ENCODE results near the gene FUT7. TPM values are rescaled to one million over a fixed set of nuclear protein-coding genes. Genes with fewer than 3 reads are reported as not detected.

Gene FUT7
- total and polyA plus RNA-seq, 2 of the 13 experiments (the other 11 are each of a cell fraction or from before 2014, with no cell fraction given), result 0.05 TPM; not detected in 1

GRCh38 chr9:136991993-136992818, 39.7 kb downstream of the FUT7 start, which contains the start of gene PAXX (continued):
- no peak for TF ChIP-seq NFAT5 (CRISPR knock-in tag; IDR thresholded peaks at IDR 0.05)
- TF ChIP-seq U2AF1 (optimal IDR thresholded peaks at IDR 0.05; ENCODE audit: low read depth, low read length), result no peak
- TF ChIP-seq SIX4 (CRISPR knock-in tag; IDR thresholded peaks at IDR 0.05), result no peak
- TF ChIP-seq NAIF1 (CRISPR knock-in tag; IDR thresholded peaks at IDR 0.05; ENCODE audit: borderline replicate concordance), result no peak
- TF ChIP-seq ZNF142 (CRISPR knock-in tag; IDR thresholded peaks at IDR 0.05), result peak; percentile 50; the same call in 1 of the 2 replicates
- no peak for TF ChIP-seq TOPORS (CRISPR knock-in tag; IDR thresholded peaks at IDR 0.05)
- 0 out of 2 replicates have a peak, but pooled peaks have one; percentile 45 for TF ChIP-seq ZNF704 (CRISPR knock-in tag; IDR thresholded peaks at IDR 0.05; ENCODE audit: borderline replicate concordance)
- TF ChIP-seq SMARCC2 (IDR thresholded peaks at IDR 0.05), result no peak
- TF ChIP-seq HCFC1 (IDR thresholded peaks at IDR 0.05; ENCODE audit: low read depth, low read length), result no peak
- TF ChIP-seq ZMYM2 (CRISPR knock-in tag; IDR thresholded peaks at IDR 0.05), result no peak
- TF ChIP-seq NBN (conservative IDR thresholded peaks at IDR 0.05), result no peak
- TF ChIP-seq ZGPAT (CRISPR knock-in tag; IDR thresholded peaks at IDR 0.05), result no peak
- TF ChIP-seq RXRA (CRISPR knock-in tag; IDR thresholded peaks at IDR 0.05), result no peak
- no peak for TF ChIP-seq ZNF337 (CRISPR knock-in tag; IDR thresholded peaks at IDR 0.05; ENCODE audit: borderline replicate concordance, low read depth)
